WTC11 (cell line): ENCODE data around the gene CCDC69. TPM values are rescaled to one million over a fixed set of nuclear protein-coding genes. Genes with fewer than 3 reads are reported as not detected.
A peak's percentile ranks its signal among the peaks of the same experiment; 100 is the strongest.

ENCODE experiments used
- ATAC-seq: fragments of 200-7000 bp; cut with Tn5 transposase; 2 replicates; pipeline ENCODE4 v1.10.0; 2021; ENCODE audit warnings: mild to moderate bottlenecking, moderate library complexity
- CTCF ChIA-PET: fragments of 300-600 bp; sonication (Branson Sonifier 250); formaldehyde crosslinking; loops from one replicate; lab custom pipeline; 2021; ENCODE audit warnings: antibody characterized with exemption; lab: Charles Lee
- POLR2A ChIA-PET: fragments of 350-600 bp; sonication (Branson Sonifier 250); formaldehyde crosslinking; loops from one replicate; lab custom pipeline; 2021; ENCODE audit warnings: antibody characterized with exemption; lab: Charles Lee
- DNase-seq: peaks from one replicate; pipeline ENCODE4 v3.0.0; 2021; ENCODE audit warnings: low spot score
- H3K27ac Mint-ChIP-seq: 2 replicates; pipeline ENCODE4 v1.8.0; 2021; ENCODE audit warnings: mixed read lengths
- H3K27me3 Mint-ChIP-seq: 2 replicates; pipeline ENCODE4 v1.8.0; 2021; ENCODE audit warnings: low read depth, mild to moderate bottlenecking, moderate library complexity, mixed read lengths
- H3K36me3 Mint-ChIP-seq: 2 replicates; pipeline ENCODE4 v1.8.0; 2021; ENCODE audit warnings: mixed read lengths
- H3K4me1 Mint-ChIP-seq: 2 replicates; pipeline ENCODE4 v1.8.0; 2022; ENCODE audit warnings: mixed read lengths
- H3K4me3 Mint-ChIP-seq: 2 replicates; pipeline ENCODE4 v1.8.0; 2021; ENCODE audit warnings: mild to moderate bottlenecking, moderate library complexity, mixed read lengths
- H3K9me3 Mint-ChIP-seq: 2 replicates; pipeline ENCODE4 v1.8.0; 2021; ENCODE audit warnings: mixed read lengths
- CDX4 ChIP-seq: fragments of 250-450 bp; sonication (Bioruptor Pico); IDR thresholded peaks from 2 replicates; pipeline ENCODE4 v1.9.0; 2021; ENCODE audit warnings: moderate library complexity, mild to moderate bottlenecking, inconsistent platforms, borderline replicate concordance
- CREB1 ChIP-seq: sonication (generic); formaldehyde crosslinking; IDR thresholded peaks from 2 replicates; pipeline ENCODE4 v1.8.0; 2023; ENCODE audit warnings: mild to moderate bottlenecking, missing genetic modification reagents
- CTCF ChIP-seq: fragments of 200-600 bp; IDR thresholded peaks from 2 replicates; pipeline ENCODE4 v1.8.0; 2022; ENCODE audit warnings: antibody characterized with exemption
- ESRRA ChIP-seq: sonication (generic); formaldehyde crosslinking; IDR thresholded peaks from 2 replicates; pipeline ENCODE4 v1.8.1; 2022; ENCODE audit warnings: mild to moderate bottlenecking, missing genetic modification reagents, borderline replicate concordance
- GRHL2 ChIP-seq: fragments of 250-450 bp; sonication (Bioruptor Pico); IDR thresholded peaks from 2 replicates; pipeline ENCODE4 v1.8.0; 2022; ENCODE audit warnings: mild to moderate bottlenecking, moderate library complexity; ENCODE audit not compliant: insufficient replicate concordance, severe bottlenecking
- IRF2 ChIP-seq: sonication (generic); formaldehyde crosslinking; IDR thresholded peaks from 2 replicates; pipeline ENCODE4 v1.8.0; 2022; ENCODE audit warnings: low read depth, missing genetic modification reagents, borderline replicate concordance
- KAT7 ChIP-seq: sonication (generic); formaldehyde crosslinking; IDR thresholded peaks from 2 replicates; pipeline ENCODE4 v1.8.1; 2023; ENCODE audit warnings: missing genetic modification reagents, mild to moderate bottlenecking, borderline replicate concordance
- RORB ChIP-seq: fragments of 250-450 bp; sonication (Bioruptor Pico); IDR thresholded peaks from 2 replicates; pipeline ENCODE4 v1.9.0; 2021; ENCODE audit warnings: mild to moderate bottlenecking
- SMAD4 ChIP-seq: sonication (generic); formaldehyde crosslinking; IDR thresholded peaks from 2 replicates; pipeline ENCODE4 v1.8.0; 2022; ENCODE audit warnings: mild to moderate bottlenecking, missing genetic modification reagents
- USF2 ChIP-seq: sonication (generic); formaldehyde crosslinking; IDR thresholded peaks from 2 replicates; pipeline ENCODE4 v1.8.1; 2023; ENCODE audit warnings: mild to moderate bottlenecking, missing genetic modification reagents, moderate library complexity
- ZNF396 ChIP-seq: fragments of 250-450 bp; sonication (Bioruptor Pico); IDR thresholded peaks from 2 replicates; pipeline ENCODE4 v1.8.0; 2021; ENCODE audit warnings: mild to moderate bottlenecking, moderate library complexity, borderline replicate concordance
- ZNF425 ChIP-seq: fragments of 250-450 bp; sonication (Bioruptor Pico); conservative IDR thresholded peaks from 2 replicates; pipeline ENCODE4 v1.9.0; 2021; ENCODE audit warnings: mild to moderate bottlenecking
- total RNA-seq: library from RNA; stranded (reverse); gene quantifications from 3 replicates; pipeline ENCODE4 v1.2.3, GENCODE V29; 2021
- TF ChIP-seq, protein P1 (sequence below): sonication (generic); formaldehyde crosslinking; conservative IDR thresholded peaks from 2 replicates; pipeline ENCODE4 v1.8.1; 2022; ENCODE audit warnings: mild to moderate bottlenecking, missing genetic modification reagents
- TF ChIP-seq, protein P2 (sequence below): sonication (generic); formaldehyde crosslinking; IDR thresholded peaks from 2 replicates; pipeline ENCODE4 v1.8.0; 2022; ENCODE audit warnings: mild to moderate bottlenecking, missing genetic modification reagents
- TF ChIP-seq, protein P3 (sequence below): sonication (generic); formaldehyde crosslinking; IDR thresholded peaks from 2 replicates; pipeline ENCODE4 v1.8.1; 2023; ENCODE audit warnings: mild to moderate bottlenecking, missing genetic modification reagents
- TF ChIP-seq, protein P4 (sequence below): fragments of 250-450 bp; sonication (Bioruptor Pico); IDR thresholded peaks from 2 replicates; pipeline ENCODE4 v1.9.0; 2021; ENCODE audit warnings: mild to moderate bottlenecking
- TF ChIP-seq, protein P5 (sequence below): fragments of 250-450 bp; sonication (Bioruptor Pico); IDR thresholded peaks from 2 replicates; pipeline ENCODE4 v2.1.2; 2022; ENCODE audit warnings: mild to moderate bottlenecking, moderate library complexity

The CCDC69 gene
- total RNA-seq, 1 experiment from 2014 or later: 12.4 TPM

DNA sequence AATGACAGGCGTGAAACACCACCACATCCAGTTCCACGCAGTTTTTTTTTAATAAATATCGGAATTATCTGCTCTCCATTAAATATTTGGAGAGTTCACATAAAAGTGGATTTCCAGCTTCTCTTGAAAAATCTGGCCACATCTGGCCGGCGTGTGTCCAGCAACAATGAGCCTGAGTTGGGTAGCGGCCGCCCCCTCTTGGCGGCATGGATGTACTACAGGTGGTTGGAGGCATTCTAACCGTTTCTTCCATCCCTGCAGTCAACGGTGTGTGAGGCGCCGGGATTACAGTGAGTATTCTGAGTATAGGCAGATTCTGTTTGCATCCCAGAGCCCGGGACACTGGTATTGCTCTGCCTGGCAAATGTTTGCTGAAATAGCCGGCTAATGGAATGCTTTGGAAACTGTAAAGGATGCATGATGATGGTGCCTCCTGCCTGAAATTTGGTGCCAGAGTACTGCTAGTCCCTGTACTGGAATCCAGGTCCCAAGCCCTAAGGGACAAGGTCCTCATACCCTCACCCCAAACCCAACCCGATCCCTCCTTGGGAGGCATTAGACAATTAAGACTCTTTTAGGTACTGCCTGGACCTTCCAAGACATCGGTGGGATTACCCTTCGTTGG lies 15.5 kb upstream of the CCDC69 start:
- no peaks in the 10 kb centered on the region for H3K27me3 Mint-ChIP-seq
- ChIA-PET POLR2A (interaction anchor here (1.0 to 1.4 kb wide), 2 partner anchors 13 to 16 kb away, joined by 5 to 7 read pairs; partner anchors contain the start of gene GM2A), CTCF (interaction anchor here (0.6 to 5.2 kb wide), 48 partner anchors 9 to 414 kb away, joined by 3 to 70 read pairs (median 5); partner anchors contain the start of genes ANXA6, CCDC69, GM2A and GPX3)
- no peak overlapping the region for H3K4me3 Mint-ChIP-seq
- H3K36me3 Mint-ChIP-seq: no peaks in the 10 kb centered on the region
- TF ChIP-seq, protein P1, sequence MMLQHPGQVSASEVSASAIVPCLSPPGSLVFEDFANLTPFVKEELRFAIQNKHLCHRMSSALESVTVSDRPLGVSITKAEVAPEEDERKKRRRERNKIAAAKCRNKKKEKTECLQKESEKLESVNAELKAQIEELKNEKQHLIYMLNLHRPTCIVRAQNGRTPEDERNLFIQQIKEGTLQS (CRISPR knock-in tag): no peak
- TF ChIP-seq IRF2: no peak
- TF ChIP-seq, protein P2, sequence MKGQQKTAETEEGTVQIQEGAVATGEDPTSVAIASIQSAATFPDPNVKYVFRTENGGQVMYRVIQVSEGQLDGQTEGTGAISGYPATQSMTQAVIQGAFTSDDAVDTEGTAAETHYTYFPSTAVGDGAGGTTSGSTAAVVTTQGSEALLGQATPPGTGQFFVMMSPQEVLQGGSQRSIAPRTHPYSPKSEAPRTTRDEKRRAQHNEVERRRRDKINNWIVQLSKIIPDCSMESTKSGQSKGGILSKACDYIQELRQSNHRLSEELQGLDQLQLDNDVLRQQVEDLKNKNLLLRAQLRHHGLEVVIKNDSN (CRISPR knock-in tag): no peak
- TF ChIP-seq CTCF: peak; percentile 91
- H3K9me3 Mint-ChIP-seq: peaks cover 3% of the 10 kb centered on the region; the same call in 1 of the 2 replicates
- no peak overlapping the region; the same call in 1 of the 2 replicates for H3K27ac Mint-ChIP-seq
- DNase-seq: peak; percentile 81
- peak; percentile 83 for ATAC-seq
- H3K4me1 Mint-ChIP-seq: peaks cover 35% of the 10 kb centered on the region

- no peaks in the 10 kb centered on the region for H3K27me3 Mint-ChIP-seq
- H3K27ac Mint-ChIP-seq: 0 out of 2 replicates have a peak overlapping the region, but pooled peaks have one; percentile 1
- H3K36me3 Mint-ChIP-seq: no peaks in the 10 kb centered on the region
- peaks cover 35% of the 10 kb centered on the region for H3K4me1 Mint-ChIP-seq
- no peak overlapping the region for H3K4me3 Mint-ChIP-seq
- POLR2A ChIA-PET: interaction anchor here (0.5 to 1.4 kb wide), 3 partner anchors 14 to 192 kb away, joined by 3 to 7 read pairs (median 4); partner anchors contain the start of genes CCDC69 and GM2A
- ATAC-seq (peak; percentile 38), DNase-seq (peak; percentile 28)
- H3K9me3 Mint-ChIP-seq: peaks cover 3% of the 10 kb centered on the region; the same call in 1 of the 2 replicates
- CTCF ChIA-PET: interaction anchor here (0.8 to 5.2 kb wide), 32 partner anchors 9 to 285 kb away, joined by 3 to 70 read pairs (median 6); partner anchors contain the start of genes ANXA6, CCDC69, GM2A and SLC36A1
- TF ChIP-seq, protein P2 (CRISPR knock-in tag): no peak
- TF ChIP-seq GRHL2 (CRISPR knock-in tag): no peak
- TF ChIP-seq, protein P3, sequence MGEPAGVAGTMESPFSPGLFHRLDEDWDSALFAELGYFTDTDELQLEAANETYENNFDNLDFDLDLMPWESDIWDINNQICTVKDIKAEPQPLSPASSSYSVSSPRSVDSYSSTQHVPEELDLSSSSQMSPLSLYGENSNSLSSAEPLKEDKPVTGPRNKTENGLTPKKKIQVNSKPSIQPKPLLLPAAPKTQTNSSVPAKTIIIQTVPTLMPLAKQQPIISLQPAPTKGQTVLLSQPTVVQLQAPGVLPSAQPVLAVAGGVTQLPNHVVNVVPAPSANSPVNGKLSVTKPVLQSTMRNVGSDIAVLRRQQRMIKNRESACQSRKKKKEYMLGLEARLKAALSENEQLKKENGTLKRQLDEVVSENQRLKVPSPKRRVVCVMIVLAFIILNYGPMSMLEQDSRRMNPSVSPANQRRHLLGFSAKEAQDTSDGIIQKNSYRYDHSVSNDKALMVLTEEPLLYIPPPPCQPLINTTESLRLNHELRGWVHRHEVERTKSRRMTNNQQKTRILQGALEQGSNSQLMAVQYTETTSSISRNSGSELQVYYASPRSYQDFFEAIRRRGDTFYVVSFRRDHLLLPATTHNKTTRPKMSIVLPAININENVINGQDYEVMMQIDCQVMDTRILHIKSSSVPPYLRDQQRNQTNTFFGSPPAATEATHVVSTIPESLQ (CRISPR knock-in tag): no peak
- TF ChIP-seq CREB1 (CRISPR knock-in tag): no peak
- no peak for TF ChIP-seq RORB
- TF ChIP-seq ZNF396 (CRISPR knock-in tag): no peak
- TF ChIP-seq ESRRA (CRISPR knock-in tag): no peak
- TF ChIP-seq, protein P4, sequence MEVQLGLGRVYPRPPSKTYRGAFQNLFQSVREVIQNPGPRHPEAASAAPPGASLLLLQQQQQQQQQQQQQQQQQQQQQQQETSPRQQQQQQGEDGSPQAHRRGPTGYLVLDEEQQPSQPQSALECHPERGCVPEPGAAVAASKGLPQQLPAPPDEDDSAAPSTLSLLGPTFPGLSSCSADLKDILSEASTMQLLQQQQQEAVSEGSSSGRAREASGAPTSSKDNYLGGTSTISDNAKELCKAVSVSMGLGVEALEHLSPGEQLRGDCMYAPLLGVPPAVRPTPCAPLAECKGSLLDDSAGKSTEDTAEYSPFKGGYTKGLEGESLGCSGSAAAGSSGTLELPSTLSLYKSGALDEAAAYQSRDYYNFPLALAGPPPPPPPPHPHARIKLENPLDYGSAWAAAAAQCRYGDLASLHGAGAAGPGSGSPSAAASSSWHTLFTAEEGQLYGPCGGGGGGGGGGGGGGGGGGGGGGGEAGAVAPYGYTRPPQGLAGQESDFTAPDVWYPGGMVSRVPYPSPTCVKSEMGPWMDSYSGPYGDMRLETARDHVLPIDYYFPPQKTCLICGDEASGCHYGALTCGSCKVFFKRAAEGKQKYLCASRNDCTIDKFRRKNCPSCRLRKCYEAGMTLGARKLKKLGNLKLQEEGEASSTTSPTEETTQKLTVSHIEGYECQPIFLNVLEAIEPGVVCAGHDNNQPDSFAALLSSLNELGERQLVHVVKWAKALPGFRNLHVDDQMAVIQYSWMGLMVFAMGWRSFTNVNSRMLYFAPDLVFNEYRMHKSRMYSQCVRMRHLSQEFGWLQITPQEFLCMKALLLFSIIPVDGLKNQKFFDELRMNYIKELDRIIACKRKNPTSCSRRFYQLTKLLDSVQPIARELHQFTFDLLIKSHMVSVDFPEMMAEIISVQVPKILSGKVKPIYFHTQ: no peak
- no peak for TF ChIP-seq USF2 (CRISPR knock-in tag)
- TF ChIP-seq SMAD4 (CRISPR knock-in tag): no peak
- TF ChIP-seq KAT7 (CRISPR knock-in tag): no peak
- no peak for TF ChIP-seq ZNF425 (CRISPR knock-in tag)
- TF ChIP-seq IRF2: no peak
- TF ChIP-seq CDX4 (CRISPR knock-in tag): no peak
- TF ChIP-seq, protein P5, sequence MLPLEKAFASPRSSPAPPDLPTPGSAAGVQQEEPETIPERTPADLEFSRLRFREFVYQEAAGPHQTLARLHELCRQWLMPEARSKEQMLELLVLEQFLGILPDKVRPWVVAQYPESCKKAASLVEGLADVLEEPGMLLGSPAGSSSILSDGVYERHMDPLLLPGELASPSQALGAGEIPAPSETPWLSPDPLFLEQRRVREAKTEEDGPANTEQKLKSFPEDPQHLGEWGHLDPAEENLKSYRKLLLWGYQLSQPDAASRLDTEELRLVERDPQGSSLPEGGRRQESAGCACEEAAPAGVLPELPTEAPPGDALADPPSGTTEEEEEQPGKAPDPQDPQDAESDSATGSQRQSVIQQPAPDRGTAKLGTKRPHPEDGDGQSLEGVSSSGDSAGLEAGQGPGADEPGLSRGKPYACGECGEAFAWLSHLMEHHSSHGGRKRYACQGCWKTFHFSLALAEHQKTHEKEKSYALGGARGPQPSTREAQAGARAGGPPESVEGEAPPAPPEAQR (CRISPR knock-in tag): no peak
Observed at GRCh38 chr5:151238303-151238741, 14.4 kb upstream of the CCDC69 start.
